NCI-H2171 treated with DMSO at 0.1 percent for 48 hours (cell line): ENCODE results near the gene CYP24A1.
A peak's percentile ranks its signal among the peaks of the same experiment; 100 is the strongest.

Experiments used
- DNase-seq: peaks from one replicate; lab custom pipeline; 2025; lab: John Stamatoyannopoulos, UW

The CYP24A1 gene

GRCh38 chr20:54172856-54173652 is 732 bp downstream of the CYP24A1 start:
- peak; percentile 85 for DNase-seq

- no peak for DNase-seq
Measured at GRCh38 chr20:54172532-54172855, 1.3 kb downstream of the CYP24A1 start.

GRCh38 chr20:54170963-54171362 is 2.8 kb downstream of the CYP24A1 start:
- DNase-seq: no peak

GRCh38 chr20:54170026-54170471 is 3.7 kb downstream of the CYP24A1 start:
- DNase-seq: no peak

- no peak for DNase-seq
Measured at GRCh38 chr20:54168961-54169862, 4.6 kb downstream of the CYP24A1 start.

- peak; percentile 84 for DNase-seq
Measured at GRCh38 chr20:54167909-54168872, 5.6 kb downstream of the CYP24A1 start.

- DNase-seq: no peak
Measured at GRCh38 chr20:54166987-54167662, 6.7 kb downstream of the CYP24A1 start.

GRCh38 chr20:54165803-54166202 is 8.0 kb downstream of the CYP24A1 start:
- no peak for DNase-seq

- no peak for DNase-seq
Measured at GRCh38 chr20:54165014-54165413, 8.8 kb downstream of the CYP24A1 start.

GRCh38 chr20:54163402-54163801 is 10.4 kb downstream of the CYP24A1 start:
- DNase-seq: no peak

GRCh38 chr20:54162378-54163009 is 11.3 kb downstream of the CYP24A1 start:
- no peak for DNase-seq

- no peak for DNase-seq
Measured at GRCh38 chr20:54161821-54162149, 12.0 kb downstream of the CYP24A1 start.

GRCh38 chr20:54161008-54161820 is 12.6 kb downstream of the CYP24A1 start:
- DNase-seq: no peak

- DNase-seq: no peak
Measured at GRCh38 chr20:54160065-54161007, 13.4 kb downstream of the CYP24A1 start.

- DNase-seq: no peak
Measured at GRCh38 chr20:54158856-54159418, 14.8 kb downstream of the CYP24A1 start.

GRCh38 chr20:54158226-54158625 is 15.6 kb downstream of the CYP24A1 start:
- DNase-seq: no peak

GRCh38 chr20:54156981-54157835 is 16.6 kb downstream of the CYP24A1 start:
- DNase-seq: no peak

- DNase-seq: no peak
Measured at GRCh38 chr20:54156522-54156921, 17.3 kb downstream of the CYP24A1 start.
